ENCODE measurements around the gene FAM209B. TPM values are rescaled to one million over a fixed set of nuclear protein-coding genes. Genes with fewer than 3 reads are reported as not detected.

Gene FAM209B
- total RNA-seq, 1 donor from 2014 or later = not detected

DNA sequence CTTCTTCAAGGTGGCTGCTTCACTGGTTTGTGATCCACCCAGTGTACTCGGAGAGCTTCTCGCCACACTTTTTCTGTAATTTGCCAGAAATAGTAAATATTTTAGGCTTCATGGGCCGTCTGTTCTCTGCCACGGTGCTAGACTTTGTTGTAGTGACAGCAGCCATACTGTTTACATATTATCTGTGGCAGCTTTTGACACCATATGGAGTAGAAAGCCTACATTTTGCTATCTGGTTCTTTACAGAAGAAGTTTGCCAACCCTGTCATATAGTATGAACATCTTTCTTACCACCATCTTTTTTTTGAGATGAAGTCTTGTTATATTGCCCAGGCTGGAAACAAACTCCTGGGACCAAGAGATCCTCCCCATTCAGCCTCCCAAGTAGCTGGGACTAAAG is 32.5 kb downstream of the FAM209B start:
- H3K4me3 ChIP-seq (ENCODE audit: low read depth, low read length) = no peak overlapping the region
- TF ChIP-seq, protein P1, sequence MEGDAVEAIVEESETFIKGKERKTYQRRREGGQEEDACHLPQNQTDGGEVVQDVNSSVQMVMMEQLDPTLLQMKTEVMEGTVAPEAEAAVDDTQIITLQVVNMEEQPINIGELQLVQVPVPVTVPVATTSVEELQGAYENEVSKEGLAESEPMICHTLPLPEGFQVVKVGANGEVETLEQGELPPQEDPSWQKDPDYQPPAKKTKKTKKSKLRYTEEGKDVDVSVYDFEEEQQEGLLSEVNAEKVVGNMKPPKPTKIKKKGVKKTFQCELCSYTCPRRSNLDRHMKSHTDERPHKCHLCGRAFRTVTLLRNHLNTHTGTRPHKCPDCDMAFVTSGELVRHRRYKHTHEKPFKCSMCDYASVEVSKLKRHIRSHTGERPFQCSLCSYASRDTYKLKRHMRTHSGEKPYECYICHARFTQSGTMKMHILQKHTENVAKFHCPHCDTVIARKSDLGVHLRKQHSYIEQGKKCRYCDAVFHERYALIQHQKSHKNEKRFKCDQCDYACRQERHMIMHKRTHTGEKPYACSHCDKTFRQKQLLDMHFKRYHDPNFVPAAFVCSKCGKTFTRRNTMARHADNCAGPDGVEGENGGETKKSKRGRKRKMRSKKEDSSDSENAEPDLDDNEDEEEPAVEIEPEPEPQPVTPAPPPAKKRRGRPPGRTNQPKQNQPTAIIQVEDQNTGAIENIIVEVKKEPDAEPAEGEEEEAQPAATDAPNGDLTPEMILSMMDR (conservative IDR thresholded peaks at IDR 0.05; ENCODE audit: low read depth, low read length) = no peak
- DNase-seq (ENCODE audit: low read depth) = no peak

DNA sequence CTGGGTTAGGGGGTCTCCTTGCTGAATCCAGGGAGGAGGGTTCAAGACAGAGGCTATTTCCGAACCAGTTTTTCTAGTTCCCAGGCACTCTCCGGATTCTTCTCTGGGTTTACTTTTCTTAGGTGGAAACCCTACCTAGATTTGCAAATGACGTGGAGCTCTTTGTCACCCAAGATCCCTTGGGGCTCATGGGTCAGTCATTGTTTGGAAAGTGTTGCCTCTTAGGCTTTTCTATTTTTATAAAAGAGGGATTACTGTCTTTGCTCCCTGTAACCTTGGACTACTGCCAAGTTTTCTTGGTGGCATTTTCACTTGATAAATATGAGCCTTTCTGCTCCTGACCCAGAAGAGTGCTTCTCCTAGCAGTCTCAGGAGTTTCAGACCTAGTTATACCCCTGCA is 33.6 kb downstream of the FAM209B start:
- TF ChIP-seq, protein P1 (conservative IDR thresholded peaks at IDR 0.05; ENCODE audit: low read depth, low read length) = no peak
- DNase-seq (ENCODE audit: low read depth) = no peak

DNA sequence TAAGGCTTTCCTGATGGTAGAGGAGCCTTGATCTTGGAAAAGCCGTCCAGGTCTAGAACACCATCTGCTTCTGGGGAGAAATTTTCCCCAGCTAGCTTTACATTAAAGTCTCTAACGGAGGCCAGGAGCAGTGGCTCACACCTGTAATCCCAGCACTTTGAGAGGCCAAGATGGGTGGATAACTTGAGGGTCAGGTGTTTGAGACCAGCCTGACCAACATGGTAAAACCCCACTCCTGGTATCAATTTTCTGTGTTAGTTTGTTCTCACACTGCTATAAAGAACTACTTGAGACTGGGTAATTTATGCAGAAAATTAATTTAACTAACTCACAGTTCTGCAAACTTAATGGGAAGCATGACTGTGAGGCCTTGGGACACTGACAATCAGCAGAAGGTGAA is 37.8 kb downstream of the FAM209B start:
- no peak overlapping the region for H3K4me3 ChIP-seq (ENCODE audit: low read depth, low read length)
- no peak for DNase-seq (ENCODE audit: low read depth)
- TF ChIP-seq, protein P1 (conservative IDR thresholded peaks at IDR 0.05; ENCODE audit: low read depth, low read length) = no peak

More for the DNA sequence above, 33.6 kb downstream of the FAM209B start:
- H3K4me3 ChIP-seq (ENCODE audit: low read depth, low read length) = no peak overlapping the region

DNA sequence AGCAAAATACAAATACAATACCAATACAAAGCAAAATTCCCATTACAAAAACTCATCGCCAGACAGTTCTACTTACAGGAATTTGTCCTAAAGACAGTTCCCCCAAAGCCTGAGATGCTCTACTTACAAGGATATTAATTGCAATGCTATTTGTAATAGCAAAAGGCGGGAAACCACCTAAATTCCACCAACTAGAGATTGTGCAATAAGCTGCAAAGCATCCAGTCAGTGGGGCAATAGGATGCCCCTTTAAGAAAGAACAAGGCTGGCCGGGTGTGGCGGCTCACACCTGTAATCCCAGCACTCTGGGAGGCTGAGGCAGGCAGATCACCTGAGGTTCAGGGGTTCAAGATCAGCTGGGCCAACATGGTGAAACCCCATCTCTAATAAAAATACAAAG is 39.1 kb downstream of the FAM209B start:
- TF ChIP-seq, protein P1 (conservative IDR thresholded peaks at IDR 0.05; ENCODE audit: low read depth, low read length) = no peak
- no peak overlapping the region for H3K4me3 ChIP-seq (ENCODE audit: low read depth, low read length)
- DNase-seq (ENCODE audit: low read depth) = no peak

DNA sequence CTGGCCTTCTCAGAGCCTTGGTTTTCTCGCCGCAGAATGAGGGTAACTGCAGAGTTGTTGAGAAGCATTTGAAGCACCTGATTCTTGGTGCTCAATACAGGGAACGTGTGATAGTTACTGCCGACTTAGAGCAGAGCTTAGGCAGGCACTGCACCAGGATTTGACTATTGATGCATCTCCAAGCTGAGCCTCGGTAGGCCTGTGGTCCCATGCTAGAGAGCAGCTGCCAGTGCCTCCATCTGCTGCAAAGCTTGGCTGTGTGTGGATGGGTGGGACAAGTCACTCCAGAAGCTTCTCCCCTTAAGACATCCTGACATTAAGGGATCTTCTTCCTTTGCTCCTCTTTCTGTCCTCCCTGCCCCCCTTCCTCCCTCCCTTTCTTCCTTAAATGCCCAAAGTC is 40.9 kb downstream of the FAM209B start:
- no peak for DNase-seq (ENCODE audit: low read depth)
- H3K4me3 ChIP-seq (ENCODE audit: low read depth, low read length) = no peak overlapping the region
- TF ChIP-seq, protein P1 (conservative IDR thresholded peaks at IDR 0.05; ENCODE audit: low read depth, low read length) = no peak

DNA sequence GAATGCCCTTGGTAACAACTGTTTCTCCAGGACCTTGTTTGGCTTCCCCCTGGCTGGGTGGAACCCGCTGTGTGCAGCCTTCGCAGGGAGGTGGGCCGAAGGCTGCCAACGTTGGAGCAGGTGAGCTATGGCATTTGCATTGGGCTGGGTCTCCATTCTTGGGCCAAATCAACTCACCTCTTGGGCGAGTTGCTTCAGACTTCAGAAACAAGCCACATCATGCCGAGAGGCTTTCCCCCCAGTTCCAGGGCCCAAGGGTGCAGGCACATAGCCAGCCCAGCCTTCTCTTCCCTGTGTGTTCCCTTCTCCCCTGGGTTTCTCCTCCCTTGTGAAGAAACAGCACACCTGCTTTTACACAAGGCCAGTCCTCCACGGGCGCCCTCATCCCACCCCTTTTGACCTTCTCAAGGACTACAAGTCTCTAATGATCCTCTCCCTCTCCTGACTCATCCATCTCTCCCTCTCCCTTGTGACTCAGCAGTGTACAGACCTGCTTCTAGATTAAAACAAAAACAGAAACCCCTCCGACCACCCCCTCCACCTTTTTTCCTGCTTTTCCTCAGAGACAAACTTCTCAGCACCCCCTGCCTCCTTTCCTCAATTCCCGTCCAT is 41.6 kb downstream of the FAM209B start:
- no peak overlapping the region for H3K4me3 ChIP-seq (ENCODE audit: low read depth, low read length)
- DNase-seq (ENCODE audit: low read depth) = no peak
- TF ChIP-seq, protein P1 (conservative IDR thresholded peaks at IDR 0.05; ENCODE audit: low read depth, low read length) = no peak

DNA sequence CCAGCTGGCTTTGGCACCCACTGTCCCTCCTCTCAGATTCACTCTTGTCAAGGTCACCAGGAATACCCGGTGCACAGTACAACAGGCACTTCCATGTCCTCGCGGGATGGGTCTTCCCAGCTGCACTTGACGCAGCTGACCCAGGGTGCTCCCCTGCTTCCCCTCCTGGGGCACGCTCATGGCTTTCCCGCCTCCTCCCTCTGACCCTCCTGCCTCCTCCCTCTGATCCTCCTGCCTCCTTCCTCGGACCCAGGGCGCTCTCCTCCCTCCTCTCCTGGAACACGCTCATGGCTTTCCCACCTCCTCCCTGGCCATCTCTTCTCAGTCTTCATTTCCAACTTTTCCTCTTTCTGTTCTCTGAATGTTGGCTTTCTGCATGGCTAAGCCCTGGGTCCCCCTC is 42.1 kb downstream of the FAM209B start:
- no peak for DNase-seq (ENCODE audit: low read depth)
- H3K4me3 ChIP-seq (ENCODE audit: low read depth, low read length) = no peak overlapping the region
- TF ChIP-seq, protein P1 (conservative IDR thresholded peaks at IDR 0.05; ENCODE audit: low read depth, low read length) = no peak
